GM19438 (cell line): ENCODE data around the gene CAPZB.

Experiments
- ATAC-seq: cut with Tn5 transposase; IDR thresholded peaks from one replicate; pipeline ENCODE4 v1.9.1; 2021; ENCODE audit warnings: low read depth; ENCODE audit not compliant: unreplicated experiment

Gene CAPZB

GRCh38 chr1:19289244-19289643, 196.1 kb downstream of the CAPZB start:
- no peak for ATAC-seq
